Stimulated activated CD4-positive, alpha-beta T cell treated with anti-CD3 and anti-CD28 coated beads, Interleukin-2, amount 100 ng/mL, for 48 hours (primary cell): ENCODE measurements around the gene SDK1.

Source experiments
- DNase-seq, 2 donors: peaks; one replicate each; pipeline ENCODE4 v3.0.0-alpha.2; 2020

The SDK1 gene

DNA sequence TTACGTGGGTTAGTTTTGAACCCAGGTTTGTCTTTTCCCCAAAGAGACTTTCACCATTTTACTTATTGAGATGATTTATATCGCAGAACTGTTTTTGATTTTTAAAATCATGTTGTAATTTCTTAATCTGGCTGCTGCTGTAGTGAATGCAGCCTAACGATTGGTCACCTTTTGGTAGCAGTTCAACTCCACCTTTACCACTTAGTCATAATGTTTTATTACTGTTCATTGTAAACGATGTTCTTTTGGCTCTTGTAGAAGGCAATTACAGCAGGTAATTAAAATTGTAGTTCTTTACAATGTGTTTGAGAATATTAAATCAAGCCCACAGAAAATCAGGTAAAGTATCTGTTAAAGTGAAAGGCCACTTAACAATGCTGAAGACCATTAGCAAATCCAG lies 531.1 kb downstream of the SDK1 start:
- DNase-seq, result no peak

DNA sequence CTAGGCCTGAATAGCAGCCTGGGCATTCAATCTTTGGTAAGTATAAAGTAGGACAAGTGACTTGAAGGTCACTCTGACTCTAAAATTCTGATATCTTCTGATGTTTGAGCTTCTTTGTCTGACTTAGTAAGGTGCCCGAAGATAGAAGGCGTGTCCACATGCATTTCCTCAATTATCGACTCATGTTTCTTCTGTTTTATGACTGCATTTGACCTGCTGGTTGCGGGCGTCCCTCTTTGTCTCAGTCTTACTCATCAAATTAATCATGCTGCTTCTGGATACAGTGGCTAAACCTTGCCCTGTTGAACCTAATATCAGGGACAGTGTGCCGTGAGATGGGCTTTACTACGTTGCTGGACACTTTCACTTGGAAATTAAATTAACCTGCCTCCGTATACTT lies 534.1 kb downstream of the SDK1 start:
- DNase-seq, result no peak

GRCh38 chr7:3836855-3837254 lies 535.8 kb downstream of the SDK1 start:
- DNase-seq, result no peak

DNA sequence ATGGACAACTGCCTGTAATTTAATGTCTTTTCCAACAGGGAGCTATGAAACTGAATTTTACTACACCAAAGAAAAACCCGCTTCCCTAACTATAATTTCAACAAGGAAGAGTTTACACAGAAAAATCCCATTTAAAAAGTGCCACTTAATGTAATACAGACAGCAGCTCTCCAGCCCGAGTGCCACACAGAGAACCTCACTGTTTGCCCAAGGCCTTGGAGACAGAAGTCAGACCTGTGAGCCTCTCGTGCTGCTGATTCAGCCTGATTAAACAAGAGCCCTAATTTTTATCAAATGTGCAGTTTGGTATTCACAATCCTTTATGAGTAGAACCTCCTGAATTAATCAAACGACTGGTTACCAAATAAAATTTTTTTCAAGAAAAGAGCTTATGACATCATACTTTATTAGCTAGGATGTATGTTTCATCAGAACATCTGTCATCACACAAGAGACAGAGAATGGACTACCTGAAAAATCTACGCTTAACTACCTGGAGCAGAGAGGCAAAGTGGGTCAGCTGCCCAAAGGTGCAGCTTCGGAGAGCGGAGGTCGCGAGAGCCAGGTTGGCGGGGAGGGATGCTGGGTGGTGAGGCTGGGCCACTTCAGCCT lies 543.6 kb downstream of the SDK1 start:
- DNase-seq, result no peak

- DNase-seq, result no peak
These were observed 545.7 kb downstream of the SDK1 start for GRCh38 chr7:3846738-3847137.

GRCh38 chr7:3847336-3847735 lies 546.3 kb downstream of the SDK1 start:
- no peak for DNase-seq

DNA sequence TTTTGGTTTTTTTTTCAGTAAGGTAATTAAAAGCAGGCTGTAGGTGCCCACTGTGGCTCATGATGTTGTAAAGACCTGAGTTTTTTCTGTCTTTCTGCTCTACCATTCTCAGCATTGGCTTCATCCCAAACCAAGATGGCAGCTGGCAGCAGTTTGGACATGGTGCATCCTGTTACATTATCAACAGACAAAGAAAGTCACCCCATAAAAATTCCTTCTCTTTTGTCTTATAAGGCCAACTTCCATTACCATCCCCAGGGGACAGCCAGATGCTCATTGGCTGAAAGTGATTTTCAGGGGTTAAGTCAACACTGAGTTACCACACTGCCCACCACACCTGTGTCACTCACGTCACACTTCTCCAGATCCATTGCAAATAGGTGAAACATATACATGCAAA lies 558.4 kb downstream of the SDK1 start:
- DNase-seq, result no peak

- DNase-seq, result no peak
These were observed 559.9 kb downstream of the SDK1 start for GRCh38 chr7:3860932-3861331.

GRCh38 chr7:3861386-3861785 lies 560.3 kb downstream of the SDK1 start:
- DNase-seq, result no peak

- no peak for DNase-seq
These were observed 560.9 kb downstream of the SDK1 start for GRCh38 chr7:3861941-3862340.

GRCh38 chr7:3862774-3863173 lies 561.7 kb downstream of the SDK1 start:
- no peak for DNase-seq

- DNase-seq, result no peak
These were observed 565.2 kb downstream of the SDK1 start for GRCh38 chr7:3866277-3866676.

DNA sequence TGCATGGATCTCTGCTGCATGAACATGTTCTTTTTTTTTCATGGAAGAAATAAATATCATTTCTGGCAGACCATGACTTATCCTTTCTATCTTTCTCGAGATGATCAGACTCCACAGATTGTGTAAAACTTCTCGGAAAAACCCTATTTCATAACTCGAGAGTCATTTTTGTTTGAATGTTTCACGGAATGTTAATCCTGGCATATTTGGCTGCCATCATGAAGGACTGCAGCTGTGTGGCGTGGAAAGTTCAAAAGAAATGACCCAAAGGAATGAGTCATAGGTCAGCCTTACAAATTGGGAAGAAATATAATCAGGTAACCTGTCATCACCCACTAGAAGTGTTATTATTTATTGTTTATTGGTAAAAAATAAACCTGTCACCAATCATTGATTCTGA lies 566.8 kb downstream of the SDK1 start:
- no peak for DNase-seq

- no peak for DNase-seq
These were observed 578.5 kb downstream of the SDK1 start for GRCh38 chr7:3879355-3880075.

DNA sequence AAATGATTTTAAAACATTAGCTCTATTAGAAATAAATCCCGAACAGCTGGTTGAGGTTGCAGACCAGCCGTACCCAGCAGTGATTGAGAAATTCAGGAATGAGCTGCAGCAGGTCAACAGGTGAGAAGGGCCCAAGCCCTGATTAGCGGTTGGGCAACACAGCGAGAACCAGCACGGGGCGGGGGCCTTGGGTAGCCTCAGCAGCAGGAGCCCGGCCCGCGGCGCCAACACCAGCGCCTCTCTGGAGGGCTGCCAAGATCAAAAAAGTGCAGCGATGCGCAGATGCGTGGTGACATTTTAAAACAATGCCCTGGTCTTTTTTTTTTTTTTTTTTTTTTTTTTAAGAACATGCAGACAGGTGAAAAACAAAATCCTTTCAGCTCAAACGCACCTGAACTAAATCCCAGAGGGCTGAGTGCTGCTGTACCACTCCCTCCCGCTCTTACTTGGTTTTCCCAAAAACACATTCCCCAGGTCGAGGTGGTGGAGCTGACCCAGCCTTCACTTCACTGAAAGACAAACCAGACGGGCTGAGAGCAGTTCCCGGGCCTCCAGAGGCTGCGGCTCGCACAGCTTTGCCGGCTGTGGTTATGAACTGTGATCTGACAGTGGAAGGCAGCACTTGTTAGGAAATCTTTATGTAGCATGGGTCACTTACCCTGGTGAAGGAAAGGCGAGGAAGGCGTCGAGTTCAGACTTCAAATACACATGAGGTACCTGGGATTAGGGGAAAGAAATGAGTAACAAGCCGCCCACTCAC lies 579.4 kb downstream of the SDK1 start:
- no peak for DNase-seq

GRCh38 chr7:3882782-3883181 lies 581.7 kb downstream of the SDK1 start:
- no peak for DNase-seq

GRCh38 chr7:3884543-3884942 lies 583.5 kb downstream of the SDK1 start:
- no peak for DNase-seq

DNA sequence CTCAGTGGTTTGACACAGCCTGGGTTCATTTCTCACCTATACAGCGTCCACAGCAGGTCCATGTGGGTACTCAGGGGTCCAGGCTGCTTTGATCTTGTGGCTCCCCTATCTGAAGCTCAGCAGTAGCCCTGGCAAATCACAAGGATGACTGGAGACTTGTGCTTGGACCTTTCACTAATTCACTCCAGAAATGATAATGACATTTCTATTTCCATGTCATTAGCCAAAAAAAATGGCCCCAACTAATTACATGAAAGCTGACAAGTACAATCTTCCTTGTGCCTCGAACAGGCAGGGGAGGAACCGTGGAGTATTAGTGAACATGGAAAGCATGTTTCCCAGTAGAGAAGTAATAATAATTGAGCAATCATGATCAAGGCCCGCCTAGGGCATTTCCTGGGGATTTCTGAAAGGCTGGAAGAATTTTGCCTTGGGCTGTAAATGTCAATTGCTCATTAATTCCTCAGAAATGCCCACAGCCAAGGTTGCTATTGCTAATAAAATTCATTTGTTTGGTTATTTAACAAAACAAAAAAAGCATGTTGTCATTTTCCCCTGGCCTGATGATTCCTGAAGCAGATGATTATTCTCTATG lies 586.1 kb downstream of the SDK1 start:
- no peak for DNase-seq

DNA sequence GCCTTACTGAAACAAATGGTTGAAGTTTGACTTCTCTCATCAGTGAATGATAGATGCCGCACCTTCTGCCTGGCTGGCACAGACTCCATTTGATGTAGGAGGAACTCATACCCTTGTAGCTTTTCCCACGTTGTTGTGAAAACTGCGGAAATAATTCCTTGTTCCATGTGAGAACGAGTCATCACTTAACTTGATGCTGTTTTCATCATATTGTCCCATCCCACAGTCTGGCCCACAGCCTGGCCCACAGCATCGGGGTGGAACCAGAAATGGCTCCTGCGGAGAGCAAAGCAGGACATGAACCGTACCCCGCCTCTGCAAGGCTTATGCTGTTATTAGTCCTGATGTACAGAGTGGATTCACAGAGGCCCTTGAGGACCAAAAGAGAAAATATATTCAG lies 587.0 kb downstream of the SDK1 start:
- no peak for DNase-seq

DNA sequence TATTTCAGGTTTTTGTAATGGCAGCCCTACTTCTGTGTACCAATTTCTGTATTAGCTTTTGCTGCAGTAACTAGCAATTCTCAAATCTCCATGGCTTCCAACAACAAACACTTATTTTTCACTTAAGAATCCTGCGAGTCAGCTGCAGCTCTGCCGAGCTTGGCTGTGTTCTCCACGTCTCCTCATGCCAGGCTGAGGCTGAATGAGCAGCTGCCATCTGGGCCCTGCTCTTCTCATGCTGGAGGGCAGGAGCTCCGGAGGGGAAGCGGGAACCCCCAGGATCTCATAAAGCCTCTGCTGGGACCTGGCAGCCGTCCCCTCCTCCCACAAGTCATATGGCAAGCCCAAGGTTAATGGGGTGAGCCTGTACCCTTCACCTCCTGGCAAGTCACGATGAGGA lies 591.1 kb downstream of the SDK1 start:
- DNase-seq, result no peak

GRCh38 chr7:3892686-3893085 lies 591.6 kb downstream of the SDK1 start:
- DNase-seq, result no peak

GRCh38 chr7:3893151-3893788 lies 592.2 kb downstream of the SDK1 start:
- no peak for DNase-seq

DNA sequence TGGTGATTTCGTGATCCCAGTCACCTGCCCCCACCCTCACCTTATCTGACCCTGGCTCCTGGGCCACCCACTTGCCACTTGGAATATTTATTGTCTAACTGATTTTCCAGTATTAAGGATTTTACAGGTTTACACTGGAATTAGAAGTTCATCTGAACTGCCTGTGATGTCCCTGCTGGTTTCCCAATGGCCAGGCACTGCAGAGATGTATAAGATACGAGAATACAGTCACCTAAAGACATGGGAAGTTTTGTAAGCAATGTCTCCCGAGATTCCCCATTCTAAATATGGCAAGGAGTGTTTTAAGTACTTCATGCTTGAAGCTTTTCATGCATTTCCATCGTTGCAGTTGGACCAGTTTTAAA lies 592.7 kb downstream of the SDK1 start:
- DNase-seq, result no peak
